GM10248 (cell line): ENCODE data around the gene GABRB3.

ENCODE experiments used
- CTCF ChIA-PET: fragments of 300-600 bp; sonication (Branson Sonifier 250); formaldehyde crosslinking; extraction: SDS; loops from one replicate; lab custom pipeline; 2021; ENCODE audit warnings: antibody characterized with exemption; lab: Yijun Ruan, JAX
- POLR2A ChIA-PET: fragments of 350-650 bp; sonication (Branson Sonifier 250); formaldehyde crosslinking; extraction: SDS; loops from one replicate; lab custom pipeline; 2020; ENCODE audit warnings: antibody characterized with exemption; lab: Yijun Ruan, JAX
- DNase-seq: peaks from one replicate; pipeline ENCODE4 v3.0.0; 2012; ENCODE audit errors: extremely low spot score
- TF ChIP-seq, protein P1 (sequence below): IDR thresholded peaks from 2 replicates; pipeline ENCODE4 v1.5.1; 2012; ENCODE audit warnings: mild to moderate bottlenecking, low read depth; ENCODE audit errors: extremely low read depth, missing control alignments, control extremely low read depth

Gene GABRB3

DNA sequence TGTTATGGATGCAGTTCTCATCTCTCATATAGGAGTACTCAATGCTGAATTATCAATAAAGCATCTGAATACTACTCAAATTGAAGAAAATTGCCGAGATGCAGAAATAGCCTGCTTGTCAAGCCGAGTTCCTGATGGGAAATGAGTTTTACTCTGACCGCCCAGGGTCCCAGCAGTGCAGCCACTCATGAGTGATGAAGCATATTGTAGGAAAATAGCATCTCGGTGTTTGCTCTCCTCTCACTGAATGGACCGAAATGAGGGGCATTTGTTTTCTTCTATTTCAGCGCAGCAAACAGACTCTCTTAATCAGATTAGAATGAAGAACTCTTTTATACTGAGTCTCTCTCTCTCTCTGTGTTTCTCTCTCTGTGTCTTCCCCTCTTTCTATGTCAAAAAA is 190.0 kb downstream of the GABRB3 start:
- TF ChIP-seq, protein P1, sequence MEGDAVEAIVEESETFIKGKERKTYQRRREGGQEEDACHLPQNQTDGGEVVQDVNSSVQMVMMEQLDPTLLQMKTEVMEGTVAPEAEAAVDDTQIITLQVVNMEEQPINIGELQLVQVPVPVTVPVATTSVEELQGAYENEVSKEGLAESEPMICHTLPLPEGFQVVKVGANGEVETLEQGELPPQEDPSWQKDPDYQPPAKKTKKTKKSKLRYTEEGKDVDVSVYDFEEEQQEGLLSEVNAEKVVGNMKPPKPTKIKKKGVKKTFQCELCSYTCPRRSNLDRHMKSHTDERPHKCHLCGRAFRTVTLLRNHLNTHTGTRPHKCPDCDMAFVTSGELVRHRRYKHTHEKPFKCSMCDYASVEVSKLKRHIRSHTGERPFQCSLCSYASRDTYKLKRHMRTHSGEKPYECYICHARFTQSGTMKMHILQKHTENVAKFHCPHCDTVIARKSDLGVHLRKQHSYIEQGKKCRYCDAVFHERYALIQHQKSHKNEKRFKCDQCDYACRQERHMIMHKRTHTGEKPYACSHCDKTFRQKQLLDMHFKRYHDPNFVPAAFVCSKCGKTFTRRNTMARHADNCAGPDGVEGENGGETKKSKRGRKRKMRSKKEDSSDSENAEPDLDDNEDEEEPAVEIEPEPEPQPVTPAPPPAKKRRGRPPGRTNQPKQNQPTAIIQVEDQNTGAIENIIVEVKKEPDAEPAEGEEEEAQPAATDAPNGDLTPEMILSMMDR, result no peak
- ChIA-PET POLR2A (no interaction called here), CTCF (no interaction called here)
- DNase-seq, result no peak

DNA sequence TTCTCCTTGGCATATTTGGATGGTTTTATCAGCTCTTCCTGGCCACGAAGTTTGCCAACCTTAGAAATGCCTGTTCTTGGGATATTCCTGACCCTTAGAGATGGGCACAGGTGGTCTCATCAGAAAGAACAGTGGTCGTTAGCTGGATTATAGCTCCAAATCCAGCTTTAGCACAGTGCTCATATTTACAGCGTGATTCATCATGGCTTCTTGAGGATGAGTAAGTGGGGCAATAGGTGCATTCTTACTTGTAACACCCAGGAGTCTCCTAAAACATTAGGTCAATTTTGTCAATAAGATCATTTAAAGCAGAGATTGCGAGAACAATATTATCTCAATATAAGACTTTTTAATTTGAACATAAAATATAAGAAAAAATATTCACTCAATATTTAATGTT is 191.9 kb downstream of the GABRB3 start:
- no peak for DNase-seq
- ChIA-PET POLR2A (no interaction called here), CTCF (no interaction called here)

DNA sequence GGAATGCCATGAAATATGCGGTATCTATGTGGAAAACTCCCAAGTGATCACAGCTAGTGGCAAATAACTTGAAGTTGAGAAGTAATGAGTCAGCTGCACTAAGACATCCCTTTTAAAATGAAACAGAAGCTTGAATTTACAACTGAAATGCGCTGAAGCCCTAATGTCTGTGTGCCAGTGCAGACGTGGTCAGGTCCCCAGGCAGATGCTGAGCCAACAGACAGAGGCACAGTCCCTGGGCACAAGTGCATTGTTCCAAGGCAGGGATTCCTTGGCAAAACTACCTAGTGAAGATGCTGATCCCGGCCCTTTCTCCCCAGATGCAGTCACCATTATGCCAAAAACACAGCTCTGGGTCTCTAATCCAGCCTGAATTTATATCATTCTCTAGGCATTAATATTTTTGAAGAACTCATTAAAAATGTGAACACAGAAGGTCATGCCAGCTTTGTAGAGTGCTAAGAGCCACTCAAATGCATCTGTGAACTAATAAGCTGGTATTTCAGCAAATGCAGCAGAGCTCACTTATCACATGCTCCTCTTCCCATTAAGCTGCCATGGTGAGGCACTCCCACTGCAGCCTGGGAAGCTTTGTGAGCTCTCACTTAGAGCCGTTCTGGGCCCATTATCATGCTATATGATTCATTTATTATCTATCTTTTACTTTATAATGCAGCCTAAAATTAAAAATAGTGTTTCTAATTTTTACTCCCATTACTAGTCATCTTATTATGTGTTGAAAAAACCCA is 200.1 kb downstream of the GABRB3 start:
- ChIA-PET POLR2A (no interaction called here), CTCF (no interaction called here)
- DNase-seq, result no peak
- TF ChIP-seq, protein P1, result no peak

More for the DNA sequence above, 191.9 kb downstream of the GABRB3 start:
- TF ChIP-seq, protein P1, result no peak

DNA sequence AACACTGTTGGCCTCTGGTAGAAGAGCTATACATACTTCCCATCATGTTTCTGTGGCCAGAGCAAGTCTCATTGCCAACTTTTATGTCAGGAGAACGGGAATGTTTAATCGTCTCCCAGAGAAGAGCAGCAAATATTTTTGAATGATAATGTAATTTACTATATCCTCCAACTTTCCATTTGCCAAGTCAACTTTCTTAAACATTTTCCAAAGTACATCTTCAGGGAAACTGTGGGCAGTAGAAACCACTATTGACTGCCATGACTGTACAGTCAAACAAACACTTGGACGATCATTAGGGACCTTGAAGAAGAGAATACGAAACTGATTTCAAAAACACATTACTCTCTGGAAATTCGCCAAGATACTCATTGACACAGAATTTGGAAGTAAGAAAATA is 201.5 kb downstream of the GABRB3 start:
- DNase-seq, result no peak
- TF ChIP-seq, protein P1, result no peak
- ChIA-PET POLR2A (interaction anchor here (0.6 kb wide), 1 partner anchor 546 kb away, joined by 3 read pairs; no protein-coding TSS in a partner anchor), CTCF (no interaction called here)

DNA sequence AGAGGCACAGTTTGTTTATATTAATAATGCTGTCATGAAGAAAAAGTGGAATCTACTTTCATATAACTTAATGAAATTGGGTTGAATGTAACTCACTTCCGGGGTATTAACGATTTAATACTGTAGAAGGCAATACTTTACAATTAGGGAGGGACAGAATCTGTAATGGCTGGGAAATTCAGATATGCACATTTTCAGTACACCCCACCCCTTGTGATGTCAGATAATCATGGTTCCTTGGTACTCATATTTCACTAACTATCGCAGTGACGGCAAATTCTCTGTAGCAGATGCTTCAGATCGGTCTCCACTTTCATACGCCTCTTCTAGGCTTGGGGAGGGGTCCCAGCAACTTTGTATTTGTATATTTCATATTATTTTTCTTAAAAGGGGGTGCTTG is 207.3 kb downstream of the GABRB3 start:
- TF ChIP-seq, protein P1, result no peak
- ChIA-PET CTCF (no interaction called here), POLR2A (no interaction called here)
- DNase-seq, result no peak

DNA sequence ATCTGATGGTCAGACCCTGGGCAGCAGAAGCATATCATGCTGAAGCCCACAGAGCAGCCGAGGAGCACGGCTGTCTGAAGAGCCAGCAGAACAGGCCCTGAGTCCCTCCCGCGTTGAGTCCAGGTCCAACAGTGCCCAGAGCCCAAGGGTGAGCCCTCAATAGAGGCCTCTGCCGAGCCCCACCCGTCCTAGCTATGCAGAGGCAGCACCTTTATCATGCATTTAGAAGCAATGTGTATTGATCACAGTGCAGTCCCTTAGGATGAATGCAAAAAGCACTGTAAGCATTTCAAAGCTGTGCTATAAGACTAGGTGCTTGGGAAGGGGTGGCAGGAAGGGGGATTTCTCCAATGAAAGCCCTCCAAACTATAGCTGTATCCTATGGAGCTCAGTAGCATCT is 208.5 kb downstream of the GABRB3 start:
- TF ChIP-seq, protein P1, result no peak
- no peak for DNase-seq
- CTCF ChIA-PET, result no interaction called here
- POLR2A ChIA-PET, result no interaction called here
